Endothelial cell (in vitro differentiated cells): ENCODE data around the gene NAA80. TPM values are rescaled to one million over a fixed set of nuclear protein-coding genes. Genes with fewer than 3 reads are reported as not detected.

Source experiments
- DNase-seq: peaks from one replicate; pipeline ENCODE4 v3.0.0; 2021; ENCODE audit warnings: low spot score
- H3K27ac Mint-ChIP-seq: one replicate; pipeline ENCODE4 v1.8.0; 2021; ENCODE audit warnings: mixed read lengths, inconsistent platforms; ENCODE audit not compliant: unreplicated experiment
- H3K27me3 Mint-ChIP-seq: one replicate; pipeline ENCODE4 v1.8.0; 2021; ENCODE audit warnings: mild to moderate bottlenecking, moderate library complexity, mixed read lengths, inconsistent platforms; ENCODE audit not compliant: unreplicated experiment
- H3K36me3 Mint-ChIP-seq: one replicate; pipeline ENCODE4 v1.8.0; 2021; ENCODE audit warnings: mild to moderate bottlenecking, low read depth, mixed read lengths, inconsistent platforms; ENCODE audit not compliant: unreplicated experiment
- H3K4me1 Mint-ChIP-seq: one replicate; pipeline ENCODE4 v1.8.0; 2021; ENCODE audit warnings: mild to moderate bottlenecking, mixed read lengths, inconsistent platforms; ENCODE audit not compliant: unreplicated experiment
- H3K4me3 Mint-ChIP-seq: one replicate; pipeline ENCODE4 v1.8.0; 2021; ENCODE audit warnings: mild to moderate bottlenecking, mixed read lengths, inconsistent platforms; ENCODE audit not compliant: unreplicated experiment
- H3K9me3 Mint-ChIP-seq: one replicate; pipeline ENCODE4 v1.8.0; 2021; ENCODE audit warnings: mixed read lengths, inconsistent platforms; ENCODE audit not compliant: unreplicated experiment
- CTCF ChIP-seq: fragments of 200-600 bp; sonication (generic); IDR thresholded peaks from one replicate; pipeline ENCODE4 v1.5.0; 2021; ENCODE audit warnings: antibody characterized with exemption; ENCODE audit not compliant: unreplicated experiment
- total RNA-seq: library from RNA; stranded (reverse); fragmentation: NEBNext Ultra II Directional; extraction: Animal tissue kit (Norgen Biotek cat#: 25700); gene quantifications from one replicate; pipeline ENCODE4 v1.2.1, GENCODE V29; 2021; ENCODE audit not compliant: unreplicated experiment

The NAA80 gene
- total RNA-seq, 1 donor from 2014 or later: 17.1 TPM

- H3K4me1 Mint-ChIP-seq: peaks cover 16% of the 10 kb centered on the region
- DNase-seq: no peak
- H3K36me3 Mint-ChIP-seq: no peaks in the 10 kb centered on the region
- peaks cover 19% of the 10 kb centered on the region for H3K27me3 Mint-ChIP-seq
- no peak for TF ChIP-seq CTCF
- H3K4me3 Mint-ChIP-seq: peak overlapping the region; percentile 69
- no peak overlapping the region for H3K27ac Mint-ChIP-seq
- H3K9me3 Mint-ChIP-seq: no peaks in the 10 kb centered on the region
Observed at GRCh38 chr3:50275996-50276761, 23.0 kb downstream of the NAA80 start.

GRCh38 chr3:50275141-50275995 lies 23.8 kb downstream of the NAA80 start:
- no peak for TF ChIP-seq CTCF
- Mint-ChIP-seq H3K4me1 (peaks cover 16% of the 10 kb centered on the region), H3K27ac (peak overlapping the region; percentile 42), H3K36me3 (no peaks in the 10 kb centered on the region), H3K4me3 (peak overlapping the region; percentile 25), H3K9me3 (no peaks in the 10 kb centered on the region), H3K27me3 (peaks cover 19% of the 10 kb centered on the region)
- no peak for DNase-seq

- peak overlapping the region; percentile 56 for H3K4me3 Mint-ChIP-seq
- TF ChIP-seq CTCF: peak; percentile 93
- DNase-seq: peak; percentile 74
- H3K36me3 Mint-ChIP-seq: no peaks in the 10 kb centered on the region
- H3K27me3 Mint-ChIP-seq: peaks cover 21% of the 10 kb centered on the region
- peak overlapping the region; percentile 52 for H3K27ac Mint-ChIP-seq
- peaks cover 16% of the 10 kb centered on the region for H3K4me1 Mint-ChIP-seq
- no peaks in the 10 kb centered on the region for H3K9me3 Mint-ChIP-seq
Observed at GRCh38 chr3:50274371-50275104, 24.7 kb downstream of the NAA80 start.

GRCh38 chr3:50273689-50274065 lies 25.5 kb downstream of the NAA80 start:
- Mint-ChIP-seq H3K36me3 (peaks cover under 1% of the 10 kb centered on the region), H3K27me3 (peaks cover 25% of the 10 kb centered on the region), H3K27ac (no peak overlapping the region), H3K9me3 (no peaks in the 10 kb centered on the region), H3K4me1 (peaks cover 16% of the 10 kb centered on the region), H3K4me3 (no peak overlapping the region)
- no peak for DNase-seq
- no peak for TF ChIP-seq CTCF
